ENCODE results near the gene AMOT.

GRCh38 chrX:112779139-112779538 is 61.5 kb downstream of the AMOT start:
- TF ChIP-seq CTCF (IDR thresholded peaks at IDR 0.05; ENCODE audit: low read depth, low read length, missing input control) = no peak
- TF ChIP-seq TAF1 (conservative IDR thresholded peaks at IDR 0.05) = no peak
- TF ChIP-seq ZBTB33 (IDR thresholded peaks at IDR 0.05) = no peak
- no peak for TF ChIP-seq YY1 (IDR thresholded peaks at IDR 0.05)
- no peak for TF ChIP-seq ATF3 (IDR thresholded peaks at IDR 0.05)
- TF ChIP-seq FOXA1 (IDR thresholded peaks at IDR 0.05) = no peak
- no peak for TF ChIP-seq NR2F2 (IDR thresholded peaks at IDR 0.05)
- no peak for TF ChIP-seq MAX (IDR thresholded peaks at IDR 0.05)
- no peak for TF ChIP-seq GABPA (IDR thresholded peaks at IDR 0.05 in 1 of 2, conservative IDR thresholded peaks at IDR 0.05 in 1 of 2)
- no peak for TF ChIP-seq REST (IDR thresholded peaks at IDR 0.05)

Measured in liver (tissue), 3 donors.